ENCODE results near the gene CCDC88C. TPM values are rescaled to one million over a fixed set of nuclear protein-coding genes. Genes with fewer than 3 reads are reported as not detected.

Gene CCDC88C
- total RNA-seq, 1 donor from 2014 or later: 44.6 TPM

GRCh38 chr14:91278383-91278715 is 139.3 kb downstream of the CCDC88C start:
- TF ChIP-seq CTCF (conservative IDR thresholded peaks at IDR 0.05): no peak
- no peaks in the 10 kb centered on the region for H3K27me3 Mint-ChIP-seq (ENCODE audit: low read depth)

GRCh38 chr14:91277546-91278382 is 139.9 kb downstream of the CCDC88C start:
- no peak for TF ChIP-seq CTCF (conservative IDR thresholded peaks at IDR 0.05)
- Mint-ChIP-seq H3K4me1 (no peaks in the 10 kb centered on the region), H3K27ac (ENCODE audit: unreplicated experiment) (no peak overlapping the region), H3K36me3 (ENCODE audit: low read depth) (peaks cover 13% of the 10 kb centered on the region), H3K27me3 (ENCODE audit: low read depth) (no peaks in the 10 kb centered on the region), H3K4me3 (no peak overlapping the region), H3K9me3 (no peaks in the 10 kb centered on the region)
- DNase-seq (ENCODE audit: low read depth, low spot score): no peak

More at GRCh38 chr14:91278383-91278715, 139.3 kb downstream of the CCDC88C start:
- no peaks in the 10 kb centered on the region for H3K4me1 Mint-ChIP-seq
- H3K27ac Mint-ChIP-seq (ENCODE audit: unreplicated experiment): no peak overlapping the region
- peaks cover 13% of the 10 kb centered on the region for H3K36me3 Mint-ChIP-seq (ENCODE audit: low read depth)
- no peak for DNase-seq (ENCODE audit: low read depth, low spot score)
- no peak overlapping the region for H3K4me3 Mint-ChIP-seq
- H3K9me3 Mint-ChIP-seq: no peaks in the 10 kb centered on the region

- Mint-ChIP-seq H3K9me3 (no peaks in the 10 kb centered on the region), H3K36me3 (ENCODE audit: low read depth) (peaks cover 11% of the 10 kb centered on the region), H3K27me3 (ENCODE audit: low read depth) (no peaks in the 10 kb centered on the region), H3K27ac (ENCODE audit: unreplicated experiment) (no peak overlapping the region), H3K4me1 (peaks cover under 1% of the 10 kb centered on the region), H3K4me3 (no peak overlapping the region)
- no peak for DNase-seq (ENCODE audit: low read depth, low spot score)
- TF ChIP-seq CTCF (conservative IDR thresholded peaks at IDR 0.05): no peak
Measured at GRCh38 chr14:91274796-91275195, 142.8 kb downstream of the CCDC88C start.

- Mint-ChIP-seq H3K27ac (ENCODE audit: unreplicated experiment) (peak overlapping the region; percentile 12), H3K36me3 (ENCODE audit: low read depth) (peaks cover 11% of the 10 kb centered on the region), H3K9me3 (no peaks in the 10 kb centered on the region), H3K4me3 (no peak overlapping the region), H3K27me3 (ENCODE audit: low read depth) (no peaks in the 10 kb centered on the region), H3K4me1 (peaks cover 10% of the 10 kb centered on the region)
- no peak for TF ChIP-seq CTCF (conservative IDR thresholded peaks at IDR 0.05)
- no peak for DNase-seq (ENCODE audit: low read depth, low spot score)
Measured at GRCh38 chr14:91273885-91274273, 143.7 kb downstream of the CCDC88C start.

- H3K27ac Mint-ChIP-seq (ENCODE audit: unreplicated experiment): peak overlapping the region; percentile 12
- peaks cover 10% of the 10 kb centered on the region for H3K4me1 Mint-ChIP-seq
- peaks cover 11% of the 10 kb centered on the region for H3K36me3 Mint-ChIP-seq (ENCODE audit: low read depth)
- H3K27me3 Mint-ChIP-seq (ENCODE audit: low read depth): no peaks in the 10 kb centered on the region
- no peak overlapping the region for H3K4me3 Mint-ChIP-seq
- no peak for TF ChIP-seq CTCF (conservative IDR thresholded peaks at IDR 0.05)
- no peaks in the 10 kb centered on the region for H3K9me3 Mint-ChIP-seq
- no peak for DNase-seq (ENCODE audit: low read depth, low spot score)
Measured at GRCh38 chr14:91273273-91273884, 144.2 kb downstream of the CCDC88C start.

All from neural crest cell (in vitro differentiated cells).